Fibroblast of skin of abdomen (primary cell): ENCODE measurements around the gene POLR3G.

Source experiments
- DNase-seq: peaks from one replicate; pipeline ENCODE4 v3.0.0-alpha.2; 2013

The POLR3G gene

GRCh38 chr5:90551376-90551775, 76.7 kb downstream of the POLR3G start:
- no peak for DNase-seq

- DNase-seq: no peak
These were observed 79.0 kb downstream of the POLR3G start for GRCh38 chr5:90553711-90554110.

- DNase-seq: no peak
These were observed 79.8 kb downstream of the POLR3G start for GRCh38 chr5:90554358-90555006.

GRCh38 chr5:90555666-90556065, 81.0 kb downstream of the POLR3G start:
- DNase-seq: no peak

- no peak for DNase-seq
These were observed 82.7 kb downstream of the POLR3G start for GRCh38 chr5:90557391-90557790.

GRCh38 chr5:90557871-90558270, 83.2 kb downstream of the POLR3G start:
- no peak for DNase-seq

- peak; percentile 68 for DNase-seq
These were observed 83.9 kb downstream of the POLR3G start, which contains the start of gene ADGRV1 for GRCh38 chr5:90558344-90559192. Gene ADGRV1 (plus strand): TSS chr5:90558797. CDS start chr5:90558896, 99 bp downstream.

GRCh38 chr5:90560771-90561170, 86.1 kb downstream of the POLR3G start:
- DNase-seq: no peak

GRCh38 chr5:90561766-90562165, 87.1 kb downstream of the POLR3G start:
- DNase-seq: no peak

- no peak for DNase-seq
These were observed 87.7 kb downstream of the POLR3G start for GRCh38 chr5:90562341-90562740.

- DNase-seq: no peak
These were observed 88.4 kb downstream of the POLR3G start for GRCh38 chr5:90563108-90563507.
